Endothelial cell (in vitro differentiated cells): ENCODE data around the gene TRDN. TPM values are rescaled to one million over a fixed set of nuclear protein-coding genes. Genes with fewer than 3 reads are reported as not detected.

Experiments
- DNase-seq: peaks from one replicate; pipeline ENCODE4 v3.0.0; 2021; ENCODE audit warnings: low spot score
- H3K27ac Mint-ChIP-seq: one replicate; pipeline ENCODE4 v1.8.0; 2021; ENCODE audit warnings: mixed read lengths, inconsistent platforms; ENCODE audit not compliant: unreplicated experiment
- H3K27me3 Mint-ChIP-seq: one replicate; pipeline ENCODE4 v1.8.0; 2021; ENCODE audit warnings: mild to moderate bottlenecking, moderate library complexity, mixed read lengths, inconsistent platforms; ENCODE audit not compliant: unreplicated experiment
- H3K36me3 Mint-ChIP-seq: one replicate; pipeline ENCODE4 v1.8.0; 2021; ENCODE audit warnings: mild to moderate bottlenecking, low read depth, mixed read lengths, inconsistent platforms; ENCODE audit not compliant: unreplicated experiment
- H3K4me1 Mint-ChIP-seq: one replicate; pipeline ENCODE4 v1.8.0; 2021; ENCODE audit warnings: mild to moderate bottlenecking, mixed read lengths, inconsistent platforms; ENCODE audit not compliant: unreplicated experiment
- H3K4me3 Mint-ChIP-seq: one replicate; pipeline ENCODE4 v1.8.0; 2021; ENCODE audit warnings: mild to moderate bottlenecking, mixed read lengths, inconsistent platforms; ENCODE audit not compliant: unreplicated experiment
- H3K9me3 Mint-ChIP-seq: one replicate; pipeline ENCODE4 v1.8.0; 2021; ENCODE audit warnings: mixed read lengths, inconsistent platforms; ENCODE audit not compliant: unreplicated experiment
- total RNA-seq: library from RNA; stranded (reverse); fragmentation: NEBNext Ultra II Directional; extraction: Animal tissue kit (Norgen Biotek cat#: 25700); gene quantifications from one replicate; pipeline ENCODE4 v1.2.1, GENCODE V29; 2021; ENCODE audit not compliant: unreplicated experiment
- TF ChIP-seq, protein P1 (sequence below): fragments of 200-600 bp; sonication (generic); IDR thresholded peaks from one replicate; pipeline ENCODE4 v1.5.0; 2021; ENCODE audit warnings: antibody characterized with exemption; ENCODE audit not compliant: unreplicated experiment

TRDN gene
- total RNA-seq, 1 donor from 2014 or later, result 9.1 TPM

- TF ChIP-seq, protein P1, sequence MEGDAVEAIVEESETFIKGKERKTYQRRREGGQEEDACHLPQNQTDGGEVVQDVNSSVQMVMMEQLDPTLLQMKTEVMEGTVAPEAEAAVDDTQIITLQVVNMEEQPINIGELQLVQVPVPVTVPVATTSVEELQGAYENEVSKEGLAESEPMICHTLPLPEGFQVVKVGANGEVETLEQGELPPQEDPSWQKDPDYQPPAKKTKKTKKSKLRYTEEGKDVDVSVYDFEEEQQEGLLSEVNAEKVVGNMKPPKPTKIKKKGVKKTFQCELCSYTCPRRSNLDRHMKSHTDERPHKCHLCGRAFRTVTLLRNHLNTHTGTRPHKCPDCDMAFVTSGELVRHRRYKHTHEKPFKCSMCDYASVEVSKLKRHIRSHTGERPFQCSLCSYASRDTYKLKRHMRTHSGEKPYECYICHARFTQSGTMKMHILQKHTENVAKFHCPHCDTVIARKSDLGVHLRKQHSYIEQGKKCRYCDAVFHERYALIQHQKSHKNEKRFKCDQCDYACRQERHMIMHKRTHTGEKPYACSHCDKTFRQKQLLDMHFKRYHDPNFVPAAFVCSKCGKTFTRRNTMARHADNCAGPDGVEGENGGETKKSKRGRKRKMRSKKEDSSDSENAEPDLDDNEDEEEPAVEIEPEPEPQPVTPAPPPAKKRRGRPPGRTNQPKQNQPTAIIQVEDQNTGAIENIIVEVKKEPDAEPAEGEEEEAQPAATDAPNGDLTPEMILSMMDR, result no peak
- H3K36me3 Mint-ChIP-seq, result no peaks in the 10 kb centered on the region
- H3K4me3 Mint-ChIP-seq, result no peak overlapping the region
- DNase-seq, result no peak
- no peaks in the 10 kb centered on the region for H3K27me3 Mint-ChIP-seq
- H3K4me1 Mint-ChIP-seq, result peaks cover 9% of the 10 kb centered on the region
- no peak overlapping the region for H3K27ac Mint-ChIP-seq
- no peaks in the 10 kb centered on the region for H3K9me3 Mint-ChIP-seq
Observed at GRCh38 chr6:123632641-123633040, 4.1 kb downstream of the TRDN start.

DNA sequence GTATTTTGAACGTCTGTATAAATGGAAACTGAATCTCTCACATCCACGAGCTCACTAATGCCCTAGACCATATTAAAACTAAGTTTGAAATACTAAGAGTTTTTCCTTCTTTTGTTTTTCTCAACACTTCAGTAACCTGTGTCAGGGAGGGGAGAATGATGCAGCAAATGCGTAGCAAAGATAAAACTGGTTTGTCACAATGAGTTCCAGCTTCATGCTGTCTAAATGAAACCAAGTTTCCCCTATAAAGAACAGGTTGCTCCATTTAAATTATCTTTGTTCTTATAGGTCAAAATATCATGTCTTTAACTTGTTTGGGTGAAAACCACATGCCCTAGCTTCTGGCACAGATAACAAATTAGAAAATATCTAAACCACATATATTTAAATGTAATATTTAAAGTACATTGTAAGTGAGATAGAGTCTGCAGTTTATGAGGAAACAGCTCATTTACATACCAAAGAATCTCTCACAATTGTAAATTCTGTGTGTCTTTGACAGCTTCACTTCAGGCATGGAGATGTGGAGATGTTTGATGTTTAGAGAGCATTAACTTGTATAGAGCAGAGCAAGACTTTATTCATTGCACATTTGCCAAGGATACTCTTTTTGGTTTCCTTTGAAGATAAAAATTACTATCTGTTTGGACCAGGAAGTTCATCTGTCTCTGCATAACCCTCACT is 7.3 kb downstream of the TRDN start:
- no peak overlapping the region for H3K4me3 Mint-ChIP-seq
- no peak overlapping the region for H3K27ac Mint-ChIP-seq
- DNase-seq, result no peak
- H3K27me3 Mint-ChIP-seq, result no peaks in the 10 kb centered on the region
- H3K4me1 Mint-ChIP-seq, result peaks cover 4% of the 10 kb centered on the region
- no peaks in the 10 kb centered on the region for H3K9me3 Mint-ChIP-seq
- TF ChIP-seq, protein P1, result no peak
- no peaks in the 10 kb centered on the region for H3K36me3 Mint-ChIP-seq

DNA sequence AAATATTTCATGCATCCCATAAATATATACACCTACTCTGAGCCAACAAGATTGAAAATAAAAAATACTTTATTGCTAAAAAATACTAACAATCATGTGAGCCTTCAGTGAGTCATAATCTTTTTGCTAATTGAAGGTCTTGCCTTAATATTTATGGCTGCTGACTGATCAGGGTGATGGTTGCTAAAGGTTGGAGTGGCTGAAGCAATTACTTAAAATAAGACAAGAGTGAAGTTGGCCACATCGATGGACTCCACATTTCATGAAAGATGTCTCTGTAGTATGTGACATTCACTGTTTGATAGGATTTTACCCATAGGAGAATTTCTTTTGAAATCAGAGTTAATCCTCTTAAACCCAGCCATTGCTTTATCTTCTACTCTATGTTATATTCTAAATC is 11.1 kb downstream of the TRDN start:
- H3K4me1 Mint-ChIP-seq, result peaks cover 4% of the 10 kb centered on the region
- no peak overlapping the region for H3K4me3 Mint-ChIP-seq
- no peaks in the 10 kb centered on the region for H3K36me3 Mint-ChIP-seq
- TF ChIP-seq, protein P1, result no peak
- no peaks in the 10 kb centered on the region for H3K9me3 Mint-ChIP-seq
- no peak for DNase-seq
- H3K27ac Mint-ChIP-seq, result no peak overlapping the region
- no peaks in the 10 kb centered on the region for H3K27me3 Mint-ChIP-seq

- Mint-ChIP-seq H3K4me1 (no peaks in the 10 kb centered on the region), H3K4me3 (no peak overlapping the region), H3K27me3 (no peaks in the 10 kb centered on the region), H3K9me3 (no peaks in the 10 kb centered on the region), H3K27ac (no peak overlapping the region), H3K36me3 (no peaks in the 10 kb centered on the region)
- TF ChIP-seq, protein P1, result no peak
- no peak for DNase-seq
Observed at GRCh38 chr6:123622780-123623179, 14.0 kb downstream of the TRDN start.

GRCh38 chr6:123619156-123619555 is 17.6 kb downstream of the TRDN start:
- H3K4me1 Mint-ChIP-seq, result no peaks in the 10 kb centered on the region
- DNase-seq, result no peak
- TF ChIP-seq, protein P1, result no peak
- H3K27me3 Mint-ChIP-seq, result no peaks in the 10 kb centered on the region
- H3K9me3 Mint-ChIP-seq, result no peaks in the 10 kb centered on the region
- H3K36me3 Mint-ChIP-seq, result no peaks in the 10 kb centered on the region
- H3K27ac Mint-ChIP-seq, result no peak overlapping the region
- H3K4me3 Mint-ChIP-seq, result no peak overlapping the region
